Activated CD4-positive, alpha-beta memory T cell treated with anti-CD3 and anti-CD28 coated beads, Interleukin-2, amount 10 ng/mL, durations not matched to agents 7 days and 5 days (primary cell): ENCODE data around the gene CYS1. TPM values are rescaled to one million over a fixed set of nuclear protein-coding genes. Genes with fewer than 3 reads are reported as not detected.

Source experiments
- CTCF ChIA-PET: fragments of 350-600 bp; sonication (Branson Sonifier 250); formaldehyde crosslinking; loops from one replicate; lab custom pipeline; 2021; ENCODE audit warnings: antibody characterized with exemption, inconsistent platforms; lab: Charles Lee
- POLR2A ChIA-PET: fragments of 350-600 bp; sonication (Branson Sonifier 250); formaldehyde crosslinking; loops from one replicate; lab custom pipeline; 2021; ENCODE audit warnings: antibody characterized with exemption; lab: Charles Lee
- DNase-seq: peaks from one replicate; pipeline ENCODE4 v3.0.0-alpha.2; 2020
- H3K27ac Mint-ChIP-seq: one replicate; pipeline ENCODE4 v1.8.0; 2021; ENCODE audit warnings: mild to moderate bottlenecking, mixed read lengths
- H3K27me3 Mint-ChIP-seq: one replicate; pipeline ENCODE4 v1.8.0; 2021; ENCODE audit warnings: mixed read lengths
- H3K36me3 Mint-ChIP-seq: one replicate; pipeline ENCODE4 v1.8.0; 2021; ENCODE audit warnings: low read depth, mixed read lengths
- H3K4me1 Mint-ChIP-seq: one replicate; pipeline ENCODE4 v1.8.0; 2021; ENCODE audit warnings: mixed read lengths
- H3K4me3 Mint-ChIP-seq: one replicate; pipeline ENCODE4 v1.8.0; 2021; ENCODE audit warnings: mild to moderate bottlenecking, mixed read lengths
- H3K9me3 Mint-ChIP-seq: one replicate; pipeline ENCODE4 v1.8.0; 2021; ENCODE audit warnings: mixed read lengths
- total RNA-seq, 2 experiments: library from RNA; stranded (reverse); gene quantifications; one replicate each; pipeline ENCODE4 v1.2.3, GENCODE V29; 2021

The CYS1 gene
- total RNA-seq, 2 experiments from 2014 or later, result 0.40 to 0.71 TPM

DNA sequence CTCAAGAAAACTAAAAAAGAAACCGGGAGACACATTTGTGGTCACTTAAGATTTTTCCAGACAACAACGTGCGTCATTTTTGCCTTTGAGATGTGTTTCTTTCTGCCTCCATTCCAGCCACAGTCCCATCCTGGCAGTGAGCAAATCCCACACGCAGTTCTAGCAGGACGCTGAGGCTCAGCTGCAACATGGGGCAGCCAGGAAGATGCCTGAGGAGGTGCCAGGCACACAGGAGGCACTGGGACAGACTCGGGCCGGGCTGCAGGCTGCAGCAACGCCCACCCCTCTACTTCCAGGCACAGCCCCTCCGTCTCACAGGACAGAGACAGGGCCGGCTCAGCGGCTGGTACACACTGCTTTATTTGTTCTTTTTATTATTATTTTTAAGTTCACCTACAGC is 23.8 kb downstream of the CYS1 start:
- no peak for DNase-seq
- peaks cover 3% of the 10 kb centered on the region for H3K27me3 Mint-ChIP-seq
- POLR2A ChIA-PET, result interaction anchor here (1.2 kb wide), 1 partner anchor 45 kb away, joined by 3 read pairs; no protein-coding TSS in a partner anchor
- peaks cover 31% of the 10 kb centered on the region for H3K36me3 Mint-ChIP-seq
- H3K4me3 Mint-ChIP-seq, result no peak overlapping the region
- CTCF ChIA-PET, result interaction anchor here (1.0 to 1.5 kb wide), 5 partner anchors 10 to 72 kb away, joined by 3 to 10 read pairs (median 4); no protein-coding TSS in a partner anchor
- H3K4me1 Mint-ChIP-seq, result peaks cover 5% of the 10 kb centered on the region
- no peak overlapping the region for H3K27ac Mint-ChIP-seq
- no peaks in the 10 kb centered on the region for H3K9me3 Mint-ChIP-seq

DNA sequence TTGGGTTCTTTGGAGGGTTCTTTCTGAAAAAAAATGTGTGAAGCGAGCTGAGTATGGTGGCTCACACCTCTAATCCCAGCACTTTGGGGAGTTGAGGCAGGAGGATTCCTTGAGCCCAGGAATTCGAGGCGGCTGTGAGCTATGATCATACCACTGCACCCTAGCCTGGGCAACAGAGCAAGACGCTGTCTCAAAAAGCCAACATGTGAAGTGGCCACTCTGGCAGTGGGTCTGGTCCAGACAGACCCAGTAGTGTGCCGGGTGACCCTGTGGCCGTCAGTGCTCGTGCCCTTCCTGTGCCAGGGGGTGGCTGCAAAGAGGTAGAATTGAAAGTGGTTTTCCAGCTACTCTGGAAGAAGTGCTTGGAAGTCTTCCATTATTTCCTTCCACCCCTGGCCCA is 25.2 kb downstream of the CYS1 start:
- H3K4me1 Mint-ChIP-seq, result peaks cover 5% of the 10 kb centered on the region
- CTCF ChIA-PET, result interaction anchor here (1.0 kb wide), 1 partner anchor 71 kb away, joined by 4 read pairs; no protein-coding TSS in a partner anchor
- H3K4me3 Mint-ChIP-seq, result no peak overlapping the region
- peaks cover 31% of the 10 kb centered on the region for H3K36me3 Mint-ChIP-seq
- H3K27ac Mint-ChIP-seq, result no peak overlapping the region
- peaks cover 1% of the 10 kb centered on the region for H3K27me3 Mint-ChIP-seq
- POLR2A ChIA-PET, result no interaction called here
- no peak for DNase-seq
- H3K9me3 Mint-ChIP-seq, result no peaks in the 10 kb centered on the region

DNA sequence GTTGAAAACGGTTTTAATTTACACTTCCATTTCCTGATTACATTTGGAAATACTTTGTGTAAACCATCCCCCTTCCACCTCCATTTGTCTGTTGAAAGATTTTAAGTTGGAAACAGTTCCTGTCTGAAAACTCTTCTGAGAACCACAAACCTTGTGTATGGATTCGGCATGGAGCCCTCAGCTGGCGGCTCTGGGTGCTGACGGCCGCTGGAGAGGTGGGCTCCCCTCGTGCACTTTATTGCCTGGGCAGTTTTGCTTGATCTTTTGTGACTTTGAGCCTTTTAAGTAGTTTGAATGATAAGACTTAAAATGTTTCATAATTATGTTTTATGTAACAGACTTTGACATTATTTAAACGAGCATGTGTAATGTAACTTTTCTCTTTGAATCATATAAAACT is 25.8 kb downstream of the CYS1 start:
- peaks cover 6% of the 10 kb centered on the region for H3K4me1 Mint-ChIP-seq
- H3K36me3 Mint-ChIP-seq, result peaks cover 37% of the 10 kb centered on the region
- peaks cover 1% of the 10 kb centered on the region for H3K27me3 Mint-ChIP-seq
- POLR2A ChIA-PET, result no interaction called here
- H3K27ac Mint-ChIP-seq, result no peak overlapping the region
- no peak overlapping the region for H3K4me3 Mint-ChIP-seq
- no peaks in the 10 kb centered on the region for H3K9me3 Mint-ChIP-seq
- DNase-seq, result no peak
- CTCF ChIA-PET, result interaction anchor here (1.0 kb wide), 1 partner anchor 70 kb away, joined by 4 read pairs; no protein-coding TSS in a partner anchor

DNA sequence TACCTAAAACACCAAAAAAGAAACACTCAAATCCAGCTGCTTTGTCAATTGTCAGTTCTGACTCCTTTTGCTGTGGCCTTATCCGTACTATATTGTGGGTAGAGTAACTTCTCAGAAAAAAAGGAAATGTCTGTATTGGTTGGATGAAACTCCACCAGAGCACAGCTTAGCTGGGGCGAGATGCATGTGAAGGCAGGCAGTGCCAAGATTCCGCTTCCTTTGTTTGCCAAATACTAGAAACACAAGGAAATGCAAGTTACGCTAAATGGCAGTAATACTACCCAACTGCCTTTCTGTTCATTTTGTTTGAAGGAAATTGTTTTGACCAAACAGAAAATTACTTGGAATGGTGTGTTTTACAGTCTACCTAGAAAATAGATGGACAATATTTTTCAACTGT is 26.9 kb downstream of the CYS1 start:
- Mint-ChIP-seq H3K9me3 (no peaks in the 10 kb centered on the region), H3K4me3 (no peak overlapping the region), H3K4me1 (peaks cover 9% of the 10 kb centered on the region), H3K27me3 (peaks cover 1% of the 10 kb centered on the region), H3K27ac (no peak overlapping the region), H3K36me3 (peaks cover 45% of the 10 kb centered on the region)
- POLR2A ChIA-PET, result no interaction called here
- CTCF ChIA-PET, result interaction anchor here (1.9 to 10.7 kb wide), 3 partner anchors 20 to 239 kb away, joined by 9 to 157 read pairs (median 29); no protein-coding TSS in a partner anchor
- no peak for DNase-seq

DNA sequence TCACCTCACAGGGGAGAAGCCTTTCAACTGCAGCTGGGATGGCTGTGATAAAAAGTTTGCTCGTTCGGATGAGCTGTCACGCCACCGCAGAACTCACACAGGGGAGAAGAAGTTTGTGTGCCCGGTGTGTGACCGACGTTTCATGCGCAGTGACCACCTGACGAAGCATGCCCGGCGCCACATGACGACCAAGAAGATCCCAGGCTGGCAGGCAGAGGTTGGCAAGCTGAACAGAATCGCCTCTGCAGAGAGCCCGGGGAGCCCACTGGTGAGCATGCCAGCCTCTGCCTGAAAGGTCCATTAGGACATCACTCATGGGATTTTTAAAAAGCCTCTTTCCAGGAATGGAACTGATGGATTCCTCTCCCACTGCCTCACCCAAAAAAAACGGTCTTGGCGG is 28.0 kb downstream of the CYS1 start:
- no peak overlapping the region for H3K27ac Mint-ChIP-seq
- H3K4me1 Mint-ChIP-seq, result peaks cover 9% of the 10 kb centered on the region
- peaks cover 1% of the 10 kb centered on the region for H3K27me3 Mint-ChIP-seq
- H3K36me3 Mint-ChIP-seq, result peaks cover 54% of the 10 kb centered on the region
- no peak overlapping the region for H3K4me3 Mint-ChIP-seq
- CTCF ChIA-PET, result interaction anchor here (1.9 to 10.7 kb wide), 3 partner anchors 21 to 238 kb away, joined by 9 to 157 read pairs (median 29); no protein-coding TSS in a partner anchor
- POLR2A ChIA-PET, result no interaction called here
- no peaks in the 10 kb centered on the region for H3K9me3 Mint-ChIP-seq
- no peak for DNase-seq

DNA sequence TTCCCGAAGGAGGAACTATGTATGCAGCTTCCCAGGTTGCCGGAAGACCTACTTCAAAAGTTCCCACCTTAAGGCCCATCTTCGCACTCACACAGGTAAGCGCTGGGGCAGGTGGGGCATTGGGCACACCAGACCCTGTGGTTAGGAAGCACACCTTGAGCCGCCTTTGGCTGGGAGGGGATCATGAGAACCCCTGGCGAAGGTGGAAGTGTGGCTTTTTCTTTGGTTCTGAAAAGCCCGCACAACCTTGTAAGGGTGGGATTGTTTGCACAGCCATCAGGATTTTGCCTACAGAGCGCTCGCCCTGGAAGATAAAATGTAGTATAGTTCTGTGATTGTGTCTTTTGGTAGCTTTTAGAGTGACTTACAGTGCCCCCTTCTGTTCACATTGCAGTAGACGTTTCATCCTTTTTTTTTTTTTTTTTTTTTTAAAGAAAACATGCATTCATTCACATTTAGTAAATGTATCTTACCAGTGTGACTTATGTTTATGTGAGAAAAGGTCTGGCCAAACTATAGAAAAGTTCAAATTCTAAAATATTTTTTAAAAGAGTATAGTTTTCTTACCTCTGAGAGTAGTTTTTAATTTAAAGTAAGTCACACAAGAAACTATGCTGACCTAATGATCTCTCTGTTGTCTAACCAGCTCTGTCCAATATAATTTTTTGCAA is 31.6 kb downstream of the CYS1 start:
- Mint-ChIP-seq H3K27ac (no peak overlapping the region), H3K9me3 (no peaks in the 10 kb centered on the region), H3K4me1 (peaks cover 30% of the 10 kb centered on the region), H3K36me3 (peaks cover 56% of the 10 kb centered on the region), H3K4me3 (no peak overlapping the region), H3K27me3 (no peaks in the 10 kb centered on the region)
- no peak for DNase-seq
- ChIA-PET POLR2A (interaction anchor here (0.8 to 3.1 kb wide), 5 partner anchors 12 to 205 kb away, joined by 3 to 14 read pairs (median 5); partner anchors contain the start of gene TAF1B), CTCF (interaction anchor here (0.5 to 10.7 kb wide), 20 partner anchors 9 to 1273 kb away, joined by 3 to 157 read pairs (median 4); partner anchors contain the start of gene TAF1B)

DNA sequence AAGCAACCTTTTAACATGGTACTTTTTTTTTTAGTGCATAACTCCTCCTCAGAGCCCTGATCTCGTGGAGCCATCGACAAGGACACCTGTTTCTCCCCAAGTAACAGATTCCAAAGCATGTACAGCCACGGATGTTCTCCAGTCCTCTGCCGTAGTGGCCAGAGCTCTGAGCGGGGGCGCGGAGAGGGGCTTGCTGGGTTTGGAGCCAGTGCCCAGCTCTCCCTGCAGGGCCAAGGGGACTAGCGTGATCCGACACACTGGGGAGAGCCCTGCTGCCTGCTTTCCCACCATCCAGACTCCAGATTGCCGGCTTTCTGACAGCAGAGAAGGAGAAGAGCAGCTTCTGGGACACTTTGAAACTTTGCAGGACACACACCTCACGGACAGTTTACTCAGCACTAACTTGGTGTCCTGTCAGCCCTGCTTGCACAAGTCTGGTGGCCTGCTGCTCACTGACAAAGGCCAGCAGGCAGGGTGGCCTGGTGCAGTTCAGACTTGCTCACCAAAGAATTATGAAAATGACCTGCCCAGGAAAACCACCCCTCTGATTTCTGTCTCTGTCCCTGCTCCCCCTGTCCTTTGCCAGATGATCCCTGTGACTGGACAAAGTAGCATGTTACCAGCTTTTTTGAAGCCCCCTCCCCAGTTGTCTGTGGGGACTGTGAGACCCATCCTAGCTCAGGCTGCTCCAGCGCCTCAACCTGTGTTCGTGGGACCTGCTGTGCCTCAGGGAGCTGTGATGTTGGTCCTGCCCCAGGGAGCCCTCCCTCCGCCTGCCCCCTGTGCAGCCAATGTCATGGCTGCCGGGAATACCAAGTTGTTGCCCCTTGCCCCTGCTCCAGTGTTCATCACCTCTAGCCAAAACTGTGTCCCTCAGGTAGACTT is 32.4 kb downstream of the CYS1 start:
- Mint-ChIP-seq H3K9me3 (no peaks in the 10 kb centered on the region), H3K27me3 (peaks cover under 1% of the 10 kb centered on the region), H3K27ac (no peak overlapping the region), H3K36me3 (peaks cover 48% of the 10 kb centered on the region), H3K4me3 (no peak overlapping the region), H3K4me1 (peaks cover 30% of the 10 kb centered on the region)
- ChIA-PET CTCF (interaction anchor here (0.6 to 10.7 kb wide), 18 partner anchors 9 to 1272 kb away, joined by 3 to 157 read pairs (median 6); partner anchors contain the start of gene TAF1B), POLR2A (interaction anchor here (0.8 to 3.1 kb wide), 6 partner anchors 12 to 248 kb away, joined by 3 to 14 read pairs (median 4); partner anchors contain the start of gene TAF1B)
- no peak for DNase-seq

DNA sequence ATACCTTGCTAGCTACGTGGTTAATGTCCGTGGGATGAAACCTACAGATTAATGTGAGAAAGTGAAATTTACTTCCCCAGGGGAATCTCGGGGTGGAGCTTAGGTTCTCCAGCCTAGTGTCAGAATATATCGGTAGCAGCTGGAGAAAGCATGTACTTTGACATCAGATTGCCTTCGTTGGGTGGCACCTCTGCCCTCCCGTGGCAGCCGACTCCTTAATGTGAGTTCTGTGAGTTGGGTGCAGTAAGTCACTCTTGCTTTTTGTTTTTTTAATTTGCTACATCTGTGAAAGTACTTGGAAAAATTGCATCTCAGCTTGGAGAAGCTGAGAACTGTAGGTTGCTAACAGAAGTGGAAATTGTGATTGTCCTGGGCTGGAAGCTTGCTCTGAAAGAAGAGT is 33.3 kb downstream of the CYS1 start:
- no peak for DNase-seq
- no peaks in the 10 kb centered on the region for H3K9me3 Mint-ChIP-seq
- H3K4me1 Mint-ChIP-seq, result peaks cover 39% of the 10 kb centered on the region
- no peak overlapping the region for H3K4me3 Mint-ChIP-seq
- no peak overlapping the region for H3K27ac Mint-ChIP-seq
- POLR2A ChIA-PET, result interaction anchor here (1.5 to 3.1 kb wide), 3 partner anchors 62 to 247 kb away, joined by 3 to 14 read pairs (median 4); no protein-coding TSS in a partner anchor
- H3K27me3 Mint-ChIP-seq, result peaks cover 6% of the 10 kb centered on the region
- H3K36me3 Mint-ChIP-seq, result peaks cover 44% of the 10 kb centered on the region
- CTCF ChIA-PET, result interaction anchor here (1.0 to 10.7 kb wide), 7 partner anchors 10 to 247 kb away, joined by 3 to 157 read pairs (median 6); no protein-coding TSS in a partner anchor

DNA sequence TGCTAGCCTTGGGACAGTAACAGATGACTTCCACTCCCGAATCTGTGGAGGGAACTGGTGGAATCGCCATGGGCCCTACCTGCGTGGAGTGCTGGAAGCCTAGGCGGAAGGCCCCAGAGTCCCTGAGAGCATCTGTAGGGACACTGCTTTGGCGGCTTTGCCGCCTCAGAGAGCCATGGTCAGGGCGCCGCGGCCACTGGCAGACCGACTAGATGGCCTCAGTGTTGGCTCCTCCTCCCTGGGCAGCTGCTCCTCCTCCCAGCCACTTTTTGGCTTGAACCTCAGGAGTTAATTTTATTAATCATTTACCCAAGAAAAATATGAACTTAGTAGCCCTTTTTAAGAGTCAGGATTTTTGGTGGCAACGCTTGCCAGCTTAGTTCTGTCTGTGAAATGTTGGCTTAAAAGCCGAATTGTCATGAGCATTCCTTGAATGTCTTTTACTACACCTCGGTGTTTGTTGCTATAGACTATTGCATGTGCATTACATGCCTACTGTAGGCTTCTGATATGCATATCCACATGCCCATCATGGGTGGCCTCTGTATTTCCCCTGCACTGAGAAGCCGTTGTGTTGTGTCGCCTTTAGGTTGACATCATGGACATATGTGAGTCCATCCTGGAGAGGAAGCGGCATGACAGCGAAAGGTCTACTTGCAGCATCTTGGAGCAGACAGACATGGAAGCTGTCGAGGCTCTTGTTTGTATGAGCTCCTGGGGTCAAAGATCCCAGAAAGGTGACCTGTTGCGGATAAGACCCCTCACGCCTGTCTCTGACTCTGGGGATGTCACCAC is 34.5 kb downstream of the CYS1 start:
- Mint-ChIP-seq H3K27me3 (peaks cover 17% of the 10 kb centered on the region), H3K4me1 (peaks cover 45% of the 10 kb centered on the region), H3K4me3 (no peak overlapping the region), H3K9me3 (no peaks in the 10 kb centered on the region), H3K27ac (no peak overlapping the region), H3K36me3 (peaks cover 44% of the 10 kb centered on the region)
- POLR2A ChIA-PET, result interaction anchor here (1.9 to 5.4 kb wide), 4 partner anchors 16 to 245 kb away, joined by 6 to 88 read pairs (median 20); partner anchors contain the start of gene TAF1B
- CTCF ChIA-PET, result interaction anchor here (1.6 to 10.7 kb wide), 5 partner anchors 17 to 247 kb away, joined by 3 to 157 read pairs (median 11); no protein-coding TSS in a partner anchor
- no peak for DNase-seq

DNA sequence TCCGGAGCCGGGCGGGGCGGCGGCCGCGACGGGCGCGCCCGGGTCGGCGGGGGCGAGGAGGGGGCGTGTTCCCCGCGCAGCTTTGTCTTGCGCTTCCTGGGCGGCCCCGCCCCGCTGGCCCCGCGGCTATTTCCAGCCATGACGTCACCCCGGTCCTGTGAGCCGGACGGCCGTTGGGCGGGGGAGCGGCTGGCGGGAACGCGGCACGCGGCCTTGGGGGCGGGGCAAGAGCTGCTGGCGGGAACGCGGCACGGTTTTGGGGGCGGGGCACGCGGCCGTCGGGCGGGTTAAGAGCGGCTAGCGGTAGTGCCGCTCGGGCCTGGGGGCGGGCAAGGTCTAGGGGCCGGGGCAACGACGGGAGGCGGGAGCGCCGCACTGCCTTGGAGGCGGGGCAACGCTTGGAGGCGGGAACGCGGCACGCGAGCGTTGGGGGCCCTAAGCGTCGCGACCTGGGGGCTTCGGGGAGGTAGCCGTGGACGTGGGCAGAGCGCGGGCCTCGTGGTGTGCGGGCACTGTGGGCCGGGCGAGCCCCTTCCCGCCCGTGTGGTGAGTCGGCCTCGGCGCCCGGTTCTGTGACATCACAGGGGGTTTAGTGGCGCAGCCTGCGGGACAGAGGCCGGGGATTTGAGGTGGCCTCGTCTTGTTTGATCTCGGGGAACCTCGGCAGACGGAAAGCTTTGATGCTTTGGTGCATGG is 36.2 kb downstream of the CYS1 start:
- Mint-ChIP-seq H3K9me3 (no peaks in the 10 kb centered on the region), H3K4me3 (peak overlapping the region; percentile 80), H3K36me3 (peaks cover 37% of the 10 kb centered on the region), H3K27ac (peak overlapping the region; percentile 81), H3K27me3 (peaks cover 26% of the 10 kb centered on the region), H3K4me1 (peaks cover 44% of the 10 kb centered on the region)
- POLR2A ChIA-PET, result interaction anchor here (0.7 to 5.4 kb wide), 22 partner anchors 8 to 621 kb away, joined by 3 to 88 read pairs (median 5); partner anchors contain the start of genes ADAM17 and TAF1B
- CTCF ChIA-PET, result interaction anchor here (0.6 to 10.7 kb wide), 8 partner anchors 9 to 245 kb away, joined by 3 to 157 read pairs (median 5); no protein-coding TSS in a partner anchor
- peak; percentile 95 for DNase-seq
